ENCODE data around the gene MCRIP1. TPM values are rescaled to one million over a fixed set of nuclear protein-coding genes. Genes with fewer than 3 reads are reported as not detected.
A peak's percentile ranks its signal among the peaks of the same experiment; 100 is the strongest.

MCRIP1 gene
- total RNA-seq, 2 experiments from 2014 or later, result 49.9 to 50.1 TPM

DNA sequence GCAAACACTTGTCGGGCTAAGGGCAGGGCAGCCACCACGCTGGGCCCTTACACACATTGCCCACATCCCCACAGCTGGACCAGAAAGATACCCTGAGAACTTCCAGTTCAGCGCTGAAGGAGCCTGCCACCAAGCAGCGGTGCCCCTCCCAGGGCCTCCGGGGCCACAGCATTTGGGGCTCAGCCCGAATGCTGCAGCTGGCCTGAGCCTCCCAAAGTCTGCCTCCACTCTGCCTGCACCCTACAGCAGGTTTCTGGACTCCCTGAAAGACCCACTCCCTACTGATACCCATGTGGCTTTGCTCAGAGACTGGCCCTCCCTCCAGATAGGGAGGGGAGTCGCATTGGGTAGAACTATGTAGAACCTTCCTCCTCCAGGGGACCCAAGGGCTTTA is 1.5 kb downstream of the MCRIP1 start:
- Mint-ChIP-seq H3K36me3 (no peaks in the 10 kb centered on the region), H3K9me3 (ENCODE audit: low read depth) (no peaks in the 10 kb centered on the region), H3K27ac (peak overlapping the region; percentile 90), H3K27me3 (no peaks in the 10 kb centered on the region), H3K4me1 (peaks cover 22% of the 10 kb centered on the region), H3K4me3 (peak overlapping the region; percentile 84)
- ATAC-seq (peak; percentile 1), DNase-seq (peak; percentile 50)
- CTCF ChIA-PET, result interaction anchor here (1.0 to 2.2 kb wide), 2 partner anchors 28 to 97 kb away, joined by 3 to 9 read pairs; no protein-coding TSS in a partner anchor

DNA sequence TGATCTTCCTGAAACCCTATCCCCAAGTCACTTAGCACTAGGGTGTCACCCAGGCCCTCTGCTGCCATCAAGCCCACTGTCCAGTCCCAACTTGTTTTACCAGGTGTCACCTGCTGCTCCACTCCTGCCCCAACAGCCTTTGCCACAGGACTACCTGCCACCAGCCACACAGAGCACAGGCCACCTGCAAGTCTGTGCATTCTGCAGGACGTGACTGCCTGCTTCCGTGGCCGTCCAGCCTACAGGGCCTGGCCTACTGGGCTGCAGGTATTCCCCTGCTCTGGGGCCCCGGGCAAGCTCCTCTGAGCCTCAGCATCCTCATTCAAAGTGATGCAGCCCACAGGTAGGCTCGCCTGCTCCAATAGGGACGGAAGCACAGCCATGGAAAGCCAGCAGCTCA is 3.2 kb downstream of the MCRIP1 start:
- CTCF ChIA-PET, result no interaction called here
- Mint-ChIP-seq H3K36me3 (no peaks in the 10 kb centered on the region), H3K27ac (no peak overlapping the region), H3K4me3 (no peak overlapping the region), H3K9me3 (ENCODE audit: low read depth) (no peaks in the 10 kb centered on the region), H3K4me1 (peaks cover 22% of the 10 kb centered on the region), H3K27me3 (no peaks in the 10 kb centered on the region)
- DNase-seq (no peak), ATAC-seq (no peak)

DNA sequence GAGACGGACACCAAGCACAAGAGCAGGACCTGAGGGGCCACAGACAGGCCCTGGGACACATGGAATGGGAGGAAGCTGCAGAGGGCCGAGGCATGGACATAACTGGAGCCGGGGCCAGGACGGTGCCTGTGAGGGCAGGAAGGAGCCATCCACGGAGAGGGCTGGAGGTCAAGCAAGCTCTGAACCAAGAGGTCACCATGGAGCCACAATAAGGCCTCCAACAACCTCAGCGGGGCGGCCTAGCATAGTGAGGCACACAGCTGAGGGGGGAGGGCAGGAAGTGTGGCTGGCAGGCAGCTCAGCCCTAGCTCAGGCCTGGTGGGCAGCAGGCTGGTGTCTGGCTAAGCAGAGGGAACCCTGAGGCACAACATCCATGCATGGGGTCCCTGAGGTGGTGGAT is 4.4 kb downstream of the MCRIP1 start:
- H3K9me3 Mint-ChIP-seq (ENCODE audit: low read depth), result no peaks in the 10 kb centered on the region
- no peak for ATAC-seq
- DNase-seq, result no peak
- CTCF ChIA-PET, result no interaction called here
- peaks cover 19% of the 10 kb centered on the region for H3K4me1 Mint-ChIP-seq
- no peak overlapping the region for H3K4me3 Mint-ChIP-seq
- no peaks in the 10 kb centered on the region for H3K36me3 Mint-ChIP-seq
- H3K27ac Mint-ChIP-seq, result no peak overlapping the region
- H3K27me3 Mint-ChIP-seq, result no peaks in the 10 kb centered on the region

DNA sequence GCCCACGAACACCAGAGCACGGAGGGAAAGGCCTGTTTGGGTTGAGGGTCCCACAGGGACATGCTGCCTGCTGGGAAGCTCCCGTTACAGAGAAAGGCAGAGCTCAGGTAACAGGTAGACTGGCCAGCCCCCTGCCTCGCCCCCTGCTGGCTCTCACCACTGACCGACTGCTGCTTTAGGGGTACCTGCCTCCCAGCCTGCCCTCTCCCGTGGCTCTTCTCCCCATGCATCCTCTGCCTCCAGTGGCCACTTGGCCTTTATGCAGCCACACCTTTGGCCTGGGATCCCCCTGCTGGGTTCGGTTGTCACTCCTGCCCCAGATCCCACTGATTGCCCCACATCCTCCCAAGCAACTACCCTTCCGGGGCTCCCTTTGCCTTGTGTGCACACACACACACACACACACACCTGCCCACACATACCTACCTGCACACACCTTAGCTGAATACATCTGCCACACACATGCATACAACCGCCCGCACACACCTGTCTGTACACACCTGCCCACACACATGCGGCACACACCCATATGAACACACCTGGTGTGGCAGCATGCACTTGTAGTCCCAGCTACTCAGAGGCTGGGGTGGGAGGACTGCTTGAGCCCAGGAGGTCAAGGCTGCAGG is 7.1 kb downstream of the MCRIP1 start:
- H3K27ac Mint-ChIP-seq, result no peak overlapping the region
- no peaks in the 10 kb centered on the region for H3K27me3 Mint-ChIP-seq
- DNase-seq (no peak), ATAC-seq (no peak)
- no peaks in the 10 kb centered on the region for H3K36me3 Mint-ChIP-seq
- H3K4me3 Mint-ChIP-seq, result no peak overlapping the region
- CTCF ChIA-PET, result interaction anchor here (0.6 to 1.5 kb wide), 3 partner anchors 90 to 329 kb away, joined by 3 to 4 read pairs (median 3); no protein-coding TSS in a partner anchor
- no peaks in the 10 kb centered on the region for H3K9me3 Mint-ChIP-seq (ENCODE audit: low read depth)
- H3K4me1 Mint-ChIP-seq, result peaks cover 14% of the 10 kb centered on the region

DNA sequence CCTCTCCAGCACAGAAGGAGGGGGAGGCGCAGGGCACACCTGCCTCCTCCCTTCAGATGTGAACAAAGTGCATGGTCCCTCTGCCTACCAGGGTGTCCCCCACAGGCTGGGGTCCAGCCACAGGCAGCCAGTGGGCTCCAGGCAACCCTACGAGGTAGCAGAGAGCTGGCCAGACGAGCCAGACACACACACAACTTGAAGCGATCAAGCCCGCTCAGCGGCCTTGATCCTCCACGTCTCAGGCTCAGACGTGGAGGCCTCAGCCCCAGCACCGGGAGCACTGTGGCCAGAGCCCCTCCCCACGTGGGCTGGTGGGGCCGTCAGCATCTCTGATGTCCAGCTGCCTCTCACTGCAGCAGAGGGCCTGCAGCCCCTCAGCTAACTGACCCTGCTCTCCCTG is 8.5 kb downstream of the MCRIP1 start:
- CTCF ChIA-PET, result no interaction called here
- no peaks in the 10 kb centered on the region for H3K9me3 Mint-ChIP-seq (ENCODE audit: low read depth)
- no peak overlapping the region for H3K27ac Mint-ChIP-seq
- ATAC-seq, result no peak
- H3K36me3 Mint-ChIP-seq, result no peaks in the 10 kb centered on the region
- DNase-seq, result no peak
- peaks cover 12% of the 10 kb centered on the region for H3K4me1 Mint-ChIP-seq
- H3K4me3 Mint-ChIP-seq, result no peak overlapping the region
- H3K27me3 Mint-ChIP-seq, result no peaks in the 10 kb centered on the region

DNA sequence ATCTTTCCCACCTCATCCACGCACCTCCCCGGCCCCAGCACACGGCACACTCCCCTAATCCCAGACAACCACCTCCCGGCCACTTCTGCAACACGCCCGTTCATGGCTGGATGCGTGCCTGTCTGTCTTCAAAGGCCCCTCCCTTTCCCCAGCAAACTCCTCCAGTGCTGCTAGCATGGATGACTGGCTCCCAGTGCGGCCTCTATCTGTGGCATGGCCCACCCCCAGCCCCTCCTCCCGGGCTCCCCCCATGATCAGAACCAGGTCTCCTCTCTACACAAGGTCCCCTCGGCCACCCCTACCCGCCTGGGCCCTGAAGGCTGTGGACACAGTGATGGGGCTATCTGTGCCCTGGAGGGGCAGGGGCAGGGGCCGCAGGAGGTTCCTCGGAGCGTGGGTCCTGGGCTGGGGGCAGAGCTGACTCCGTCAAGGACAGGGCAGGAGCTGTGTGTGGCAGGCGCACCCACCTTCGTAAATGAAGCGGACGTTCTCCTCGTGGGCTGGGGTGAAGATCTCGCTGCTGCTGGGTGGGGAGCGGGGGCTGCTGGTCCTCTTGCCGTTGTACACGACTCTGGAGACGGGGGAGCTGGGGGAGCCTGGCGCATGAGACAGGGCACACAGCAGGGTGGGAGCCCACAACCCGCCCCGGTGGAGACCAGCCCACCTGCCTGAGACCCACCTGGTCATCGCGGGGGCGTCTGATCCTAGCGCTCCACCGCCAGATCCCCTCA is 9.1 kb downstream of the MCRIP1 start:
- ATAC-seq, result no peak

DNA sequence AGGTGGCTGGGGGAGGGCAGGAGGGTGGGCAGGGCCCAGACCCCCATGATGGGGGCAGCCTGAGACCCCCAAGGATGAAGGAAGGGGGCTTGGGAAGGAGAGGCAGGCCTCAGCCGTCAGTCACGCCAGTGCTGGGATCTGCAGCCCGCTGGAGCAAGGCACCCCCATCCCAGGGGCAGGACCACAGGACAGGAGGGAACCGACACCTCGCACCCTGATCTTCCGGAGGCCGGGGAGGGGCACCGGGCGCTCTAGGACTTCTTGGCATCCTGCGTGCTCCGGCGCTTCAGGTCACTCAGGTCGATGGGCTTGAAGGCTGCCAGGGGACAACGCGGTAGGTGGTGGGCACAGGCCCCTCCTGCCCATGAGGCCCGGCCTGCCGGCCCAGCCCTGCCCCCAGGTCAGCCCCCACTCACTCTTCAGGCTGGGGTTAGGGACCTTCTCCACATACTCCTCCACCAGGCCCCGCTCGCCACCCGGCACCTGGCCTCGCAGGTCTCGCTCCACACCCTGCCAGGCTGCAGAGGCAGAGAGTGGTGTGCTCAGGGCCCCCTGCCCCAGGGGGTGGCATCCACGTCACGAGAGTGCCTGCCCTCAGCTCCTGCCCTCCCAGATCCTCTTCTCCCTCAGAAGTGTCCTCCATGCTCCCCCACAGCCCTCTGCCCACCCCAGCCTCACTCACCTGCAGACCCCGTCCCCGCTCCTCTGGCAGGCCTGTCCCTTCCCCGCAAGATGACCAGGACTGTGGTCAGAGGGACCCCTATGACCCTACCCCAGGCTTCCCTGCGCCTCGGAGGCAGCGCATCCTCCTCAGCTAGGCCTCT is 9.9 kb downstream of the MCRIP1 start:
- H3K4me1 Mint-ChIP-seq, result peaks cover 9% of the 10 kb centered on the region
- CTCF ChIA-PET, result no interaction called here
- ATAC-seq, result no peak
- no peaks in the 10 kb centered on the region for H3K36me3 Mint-ChIP-seq
- H3K27me3 Mint-ChIP-seq, result no peaks in the 10 kb centered on the region
- no peak for DNase-seq
- H3K4me3 Mint-ChIP-seq, result no peak overlapping the region
- no peaks in the 10 kb centered on the region for H3K9me3 Mint-ChIP-seq (ENCODE audit: low read depth)
- no peak overlapping the region for H3K27ac Mint-ChIP-seq

More for the DNA sequence above, 9.1 kb downstream of the MCRIP1 start:
- DNase-seq, result no peak
- CTCF ChIA-PET, result no interaction called here
- no peaks in the 10 kb centered on the region for H3K27me3 Mint-ChIP-seq
- H3K27ac Mint-ChIP-seq, result no peak overlapping the region
- H3K9me3 Mint-ChIP-seq (ENCODE audit: low read depth), result no peaks in the 10 kb centered on the region
- H3K4me1 Mint-ChIP-seq, result peaks cover 12% of the 10 kb centered on the region
- no peaks in the 10 kb centered on the region for H3K36me3 Mint-ChIP-seq
- H3K4me3 Mint-ChIP-seq, result no peak overlapping the region

DNA sequence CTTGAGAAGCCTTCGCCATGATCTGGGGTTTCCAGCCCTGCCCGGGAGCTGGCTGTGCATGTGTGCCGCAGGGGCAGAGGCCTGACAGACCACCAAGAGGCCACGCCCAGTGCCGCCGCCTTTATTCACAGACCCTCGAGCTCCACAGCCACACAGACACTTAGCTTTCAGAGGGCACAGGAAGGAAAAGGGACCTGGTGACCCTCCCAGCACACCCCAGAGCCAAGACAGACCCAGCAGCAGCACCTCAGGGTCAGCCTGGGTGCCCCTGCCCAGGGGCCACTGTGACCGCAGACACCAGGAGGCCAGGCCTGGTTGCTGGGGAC is 10.8 kb downstream of the MCRIP1 start:
- Mint-ChIP-seq H3K27me3 (no peaks in the 10 kb centered on the region), H3K36me3 (no peaks in the 10 kb centered on the region), H3K27ac (no peak overlapping the region), H3K9me3 (ENCODE audit: low read depth) (no peaks in the 10 kb centered on the region), H3K4me1 (peaks cover 9% of the 10 kb centered on the region), H3K4me3 (no peak overlapping the region)
- DNase-seq, result no peak
- CTCF ChIA-PET, result interaction anchor here (0.8 to 1.4 kb wide), 3 partner anchors 39 to 199 kb away, joined by 3 to 4 read pairs (median 3); partner anchors contain the start of gene P4HB
- no peak for ATAC-seq

DNA sequence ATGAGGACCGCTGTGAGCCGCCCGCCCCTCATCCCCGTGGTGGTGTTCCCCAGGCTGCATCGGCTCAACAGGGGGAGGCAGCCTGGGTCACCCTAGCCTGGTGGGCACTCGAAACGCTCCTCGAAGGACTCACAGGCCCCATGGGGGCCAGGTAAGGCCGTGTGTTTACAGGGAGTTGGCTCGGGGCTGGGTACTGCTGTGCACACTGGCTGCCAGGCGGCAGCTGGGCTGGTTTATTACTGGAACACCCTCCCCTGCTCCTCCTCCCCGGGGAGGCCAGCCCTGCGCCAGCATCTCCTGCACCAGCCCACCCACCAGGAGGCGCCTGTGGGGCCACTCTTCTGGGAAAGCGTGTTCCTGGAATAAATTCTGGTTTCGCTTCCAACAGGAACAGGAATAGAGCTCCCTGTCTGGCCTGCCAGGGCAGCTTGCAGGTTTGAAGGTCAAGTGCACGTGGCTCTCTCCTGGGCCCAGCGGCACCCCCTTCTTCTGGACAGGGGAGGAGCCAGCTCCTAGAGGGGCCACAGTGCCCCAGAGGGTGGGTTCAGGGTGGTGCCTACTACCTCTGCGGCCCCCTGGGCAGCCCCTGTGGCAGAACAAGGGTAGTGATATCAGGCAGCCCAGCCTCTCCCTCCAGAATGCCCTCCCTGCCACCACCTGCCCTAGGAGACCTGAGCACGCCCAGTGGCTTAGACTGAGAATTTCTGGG is 11.3 kb downstream of the MCRIP1 start:
- Mint-ChIP-seq H3K36me3 (no peaks in the 10 kb centered on the region), H3K4me3 (no peak overlapping the region), H3K4me1 (peaks cover 9% of the 10 kb centered on the region), H3K27ac (peak overlapping the region; percentile 15), H3K9me3 (ENCODE audit: low read depth) (no peaks in the 10 kb centered on the region), H3K27me3 (peaks cover 2% of the 10 kb centered on the region)
- DNase-seq (peak; percentile 55), ATAC-seq (peak; percentile 48)
- CTCF ChIA-PET, result interaction anchor here (0.8 to 1.4 kb wide), 3 partner anchors 39 to 199 kb away, joined by 3 to 4 read pairs (median 3); partner anchors contain the start of gene P4HB

DNA sequence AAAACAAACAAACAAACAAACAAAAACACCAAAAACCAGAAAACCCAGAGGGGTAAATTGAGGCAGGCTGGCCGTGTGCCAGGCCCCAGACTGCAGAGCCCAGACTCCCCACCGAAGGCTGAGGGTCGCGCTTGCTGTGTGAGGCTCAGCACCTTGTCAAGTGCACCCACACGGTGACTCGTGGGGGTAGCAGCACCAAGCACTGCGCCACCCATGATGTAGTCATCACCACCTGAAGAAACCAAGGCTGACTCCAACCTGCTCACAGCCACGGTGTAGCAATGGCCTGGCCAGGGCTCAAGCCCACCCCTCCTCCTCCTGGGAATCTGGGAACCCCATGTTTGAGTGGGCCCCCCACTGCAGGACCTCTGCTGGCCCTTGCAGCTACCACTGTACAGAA is 11.9 kb downstream of the MCRIP1 start:
- Mint-ChIP-seq H3K27me3 (peaks cover 4% of the 10 kb centered on the region), H3K9me3 (ENCODE audit: low read depth) (no peaks in the 10 kb centered on the region), H3K36me3 (no peaks in the 10 kb centered on the region), H3K4me3 (no peak overlapping the region), H3K27ac (no peak overlapping the region), H3K4me1 (peaks cover 9% of the 10 kb centered on the region)
- no peak for ATAC-seq
- CTCF ChIA-PET, result no interaction called here
- DNase-seq, result no peak

DNA sequence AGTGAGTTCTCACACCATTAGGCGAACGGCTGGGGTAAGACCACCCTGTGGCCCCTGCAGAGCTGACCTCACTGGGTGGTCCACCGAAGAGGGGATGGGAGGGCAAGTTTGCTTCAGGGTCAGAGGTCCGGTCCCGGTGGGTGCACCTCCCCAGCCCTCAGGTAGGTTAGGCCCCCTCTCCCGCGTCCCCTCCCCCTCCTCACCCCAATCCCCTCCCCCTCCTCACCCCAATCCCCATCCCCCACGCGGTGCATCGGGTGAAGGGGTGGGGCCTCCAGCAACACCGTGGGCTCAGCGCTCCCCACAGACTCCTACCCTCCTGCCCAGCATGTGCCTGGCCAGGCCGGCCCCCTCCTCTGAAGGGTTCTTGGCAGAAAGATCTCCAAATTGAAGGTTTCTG is 13.4 kb downstream of the MCRIP1 start:
- Mint-ChIP-seq H3K27ac (no peak overlapping the region), H3K9me3 (ENCODE audit: low read depth) (no peaks in the 10 kb centered on the region), H3K27me3 (peaks cover 5% of the 10 kb centered on the region), H3K4me1 (peaks cover 9% of the 10 kb centered on the region), H3K4me3 (no peak overlapping the region), H3K36me3 (no peaks in the 10 kb centered on the region)
- CTCF ChIA-PET, result no interaction called here
- no peak for DNase-seq
- no peak for ATAC-seq

DNA sequence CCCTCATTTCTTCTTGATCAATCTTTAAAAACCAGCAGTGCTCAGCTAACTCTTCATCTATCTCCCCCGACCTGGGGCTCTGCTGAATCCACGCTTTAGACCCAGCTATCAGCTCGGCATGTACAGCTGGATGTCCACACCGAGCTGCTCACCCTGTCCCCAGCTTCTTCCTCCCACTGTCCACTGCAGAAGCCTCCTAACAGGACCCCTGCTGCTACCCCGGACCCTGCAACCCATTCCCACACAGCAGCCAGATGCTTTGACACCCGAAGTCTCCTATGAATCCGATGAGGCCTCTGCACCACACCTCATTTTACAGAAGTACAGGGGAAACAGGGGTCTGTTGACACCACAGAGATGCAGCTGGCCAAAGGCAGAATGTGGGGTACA is 15.3 kb downstream of the MCRIP1 start:
- H3K4me1 Mint-ChIP-seq, result peaks cover 9% of the 10 kb centered on the region
- ATAC-seq, result no peak

DNA sequence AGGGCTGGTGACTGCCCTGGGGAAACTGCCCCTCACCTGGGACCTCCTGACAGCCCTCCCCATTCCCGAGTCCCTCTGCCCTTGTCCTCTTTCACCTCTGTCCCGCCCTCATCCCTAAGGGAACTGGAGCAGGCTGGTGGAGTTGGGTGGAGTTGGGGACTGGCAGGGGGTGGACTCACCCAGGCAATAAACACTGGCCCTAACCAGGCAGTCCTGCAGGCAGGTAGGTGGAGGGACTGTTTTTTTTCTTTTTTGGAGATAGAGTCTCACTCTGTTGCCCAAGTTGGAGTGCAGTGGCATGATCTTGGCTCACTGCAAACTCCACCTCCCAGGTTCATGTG is 17.5 kb downstream of the MCRIP1 start:
- Mint-ChIP-seq H3K4me3 (no peak overlapping the region), H3K27ac (no peak overlapping the region), H3K4me1 (no peaks in the 10 kb centered on the region), H3K9me3 (ENCODE audit: low read depth) (no peaks in the 10 kb centered on the region), H3K27me3 (peaks cover 5% of the 10 kb centered on the region), H3K36me3 (no peaks in the 10 kb centered on the region)
- CTCF ChIA-PET, result no interaction called here
- ATAC-seq (no peak), DNase-seq (no peak)

More for the DNA sequence above, 15.3 kb downstream of the MCRIP1 start:
- H3K4me3 Mint-ChIP-seq, result no peak overlapping the region
- DNase-seq, result no peak
- H3K27me3 Mint-ChIP-seq, result peaks cover 5% of the 10 kb centered on the region
- H3K9me3 Mint-ChIP-seq (ENCODE audit: low read depth), result no peaks in the 10 kb centered on the region
- CTCF ChIA-PET, result interaction anchor here (1.4 kb wide), 1 partner anchor 86 kb away, joined by 4 read pairs; no protein-coding TSS in a partner anchor
- no peaks in the 10 kb centered on the region for H3K36me3 Mint-ChIP-seq
- no peak overlapping the region for H3K27ac Mint-ChIP-seq
